Measurements from ENCODE around the gene MRPS24.
A peak's percentile ranks its signal among the peaks of the same experiment; 100 is the strongest.
"Not testable (repeated sequence)": the region's sequence is repeated elsewhere in the genome, so short reads cannot be mapped to it uniquely, and the experiment has no call there.

Gene MRPS24

GRCh38 chr7:43869006-43869866, at the start of gene MRPS24:
MRPS24 (minus strand) TSS chr7:43869517; CDS start chr7:43869495, 22 bp downstream.
- DNase-seq: peak; percentile 98

DNA sequence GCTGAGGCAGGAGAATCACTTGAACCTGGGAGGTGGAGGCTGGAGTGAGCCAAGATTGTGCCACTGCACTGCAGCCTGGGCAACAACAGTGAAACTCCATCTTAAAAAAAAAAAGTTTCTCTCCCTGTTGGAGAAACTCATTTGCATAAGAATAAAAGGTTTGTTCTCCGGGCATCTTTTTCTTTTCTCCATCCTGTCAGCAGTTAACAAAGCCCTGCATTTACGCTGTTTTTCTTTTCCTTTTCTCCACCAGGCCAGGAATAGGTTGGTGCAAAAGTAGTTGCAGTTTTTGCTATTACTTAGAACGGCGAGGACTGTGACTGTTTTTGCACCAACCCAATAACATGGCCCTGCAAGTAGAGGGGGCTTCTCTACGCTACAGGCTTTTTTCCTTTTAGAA, 46.6 kb upstream of the MRPS24 start:
- no peak for DNase-seq

- DNase-seq: no peak
These were observed 45.5 kb upstream of the MRPS24 start for GRCh38 chr7:43914795-43915194.

- peak; percentile 83 for DNase-seq
These were observed 37.2 kb upstream of the MRPS24 start, which contains the start of gene URGCP for GRCh38 chr7:43906331-43907010. URGCP (minus strand) TSS chr7:43906596; CDS start chr7:43906575, 21 bp downstream.

- peak; percentile 72 for DNase-seq
These were observed 36.6 kb upstream of the MRPS24 start for GRCh38 chr7:43905956-43906330.

- DNase-seq: no peak
These were observed 36.1 kb upstream of the MRPS24 start for GRCh38 chr7:43905209-43905946.

- no peak for DNase-seq
These were observed 35.4 kb upstream of the MRPS24 start for GRCh38 chr7:43904533-43905208.

DNA sequence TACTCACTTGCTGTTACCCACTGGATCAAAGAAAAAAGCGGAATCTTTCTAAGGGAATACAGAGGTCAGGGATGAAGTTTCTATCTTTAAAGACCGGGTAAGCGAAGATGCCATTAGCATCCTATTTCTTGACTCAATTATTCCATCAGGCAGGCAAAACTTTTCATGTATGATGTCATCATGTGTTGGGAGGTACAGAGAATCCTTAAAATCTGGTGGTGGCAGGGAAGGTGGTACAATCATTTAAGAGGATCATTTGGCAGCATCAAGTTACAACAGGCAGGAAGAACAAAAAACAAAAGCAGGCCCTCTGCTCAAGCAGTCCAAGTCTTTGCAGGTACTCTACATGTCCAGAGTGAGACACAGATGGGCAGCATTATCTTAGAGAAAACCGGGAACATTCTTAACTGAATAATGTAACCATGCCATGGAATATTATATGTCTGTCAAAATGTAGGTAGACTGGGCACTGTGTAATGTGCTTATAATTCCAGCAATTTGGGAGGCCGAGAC, 33.3 kb upstream of the MRPS24 start:
- no peak for DNase-seq

GRCh38 chr7:43898571-43898970, 29.3 kb upstream of the MRPS24 start:
- not testable (repeated sequence) for DNase-seq

DNA sequence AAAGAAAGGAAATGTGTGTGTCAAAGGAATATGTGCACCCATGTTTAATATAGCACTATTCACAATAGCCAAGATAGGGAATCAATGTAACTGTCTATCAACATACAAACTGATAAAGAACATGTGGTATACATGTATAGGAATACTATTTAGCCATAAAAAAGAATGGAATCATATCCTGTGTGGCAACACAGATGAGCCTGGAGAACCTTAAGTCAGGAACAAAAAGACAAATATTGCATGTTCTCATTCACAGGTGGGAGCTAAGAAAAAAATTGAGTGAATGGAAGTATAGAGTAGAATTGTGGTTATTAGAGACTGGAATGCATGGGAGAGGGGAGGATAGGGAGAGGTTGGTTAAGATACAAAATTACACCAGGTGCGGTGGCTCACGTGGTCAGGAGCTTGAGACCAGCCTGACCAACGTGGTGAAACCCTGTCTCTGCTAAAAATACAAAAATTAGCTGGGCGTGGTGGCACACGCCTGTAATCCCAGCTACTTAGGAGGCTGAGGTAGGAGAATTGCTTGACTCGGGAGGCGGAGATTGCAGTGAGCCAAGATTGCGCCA, 26.6 kb upstream of the MRPS24 start:
- DNase-seq: no peak

DNA sequence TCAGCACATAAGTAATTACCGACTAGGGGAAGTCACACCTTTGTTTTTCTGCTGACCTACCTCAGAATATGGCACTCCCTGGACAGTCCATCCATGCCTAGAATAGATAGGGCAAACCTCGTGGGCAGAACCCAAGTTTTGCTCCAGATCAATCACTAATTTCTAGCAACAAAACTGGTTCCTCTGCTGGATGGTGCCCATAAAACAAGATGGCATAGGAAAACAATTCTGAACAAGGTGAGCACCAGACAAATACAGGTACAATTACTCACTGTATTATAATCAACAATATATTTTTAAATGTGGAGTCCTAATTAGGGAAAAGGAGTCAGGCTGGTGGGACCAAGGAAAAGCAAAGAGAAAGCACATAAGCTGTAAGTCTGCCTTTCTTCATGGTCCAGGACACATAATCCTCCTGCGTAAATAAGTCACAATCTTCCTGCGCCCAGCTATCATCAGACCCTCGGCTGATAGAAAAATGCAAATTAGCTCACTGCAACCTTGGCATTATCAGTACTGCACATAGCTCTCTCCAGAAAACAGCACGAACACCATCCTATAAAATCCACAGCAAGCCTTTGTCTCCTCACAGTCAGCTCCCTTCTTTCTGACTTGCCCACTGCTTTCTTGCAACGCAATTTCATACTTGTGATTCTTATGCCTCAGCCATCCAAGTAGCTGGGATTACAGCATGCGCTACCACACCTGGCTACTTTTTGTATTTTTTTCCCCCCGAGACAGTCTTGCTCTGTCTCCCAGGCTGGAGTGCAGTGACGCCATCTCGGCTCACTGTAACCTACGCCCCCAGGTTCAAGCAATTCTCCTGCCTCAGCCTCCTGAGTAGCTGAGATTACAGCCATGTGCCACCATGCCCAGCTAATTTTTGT, 22.0 kb upstream of the MRPS24 start:
- DNase-seq: no peak

DNA sequence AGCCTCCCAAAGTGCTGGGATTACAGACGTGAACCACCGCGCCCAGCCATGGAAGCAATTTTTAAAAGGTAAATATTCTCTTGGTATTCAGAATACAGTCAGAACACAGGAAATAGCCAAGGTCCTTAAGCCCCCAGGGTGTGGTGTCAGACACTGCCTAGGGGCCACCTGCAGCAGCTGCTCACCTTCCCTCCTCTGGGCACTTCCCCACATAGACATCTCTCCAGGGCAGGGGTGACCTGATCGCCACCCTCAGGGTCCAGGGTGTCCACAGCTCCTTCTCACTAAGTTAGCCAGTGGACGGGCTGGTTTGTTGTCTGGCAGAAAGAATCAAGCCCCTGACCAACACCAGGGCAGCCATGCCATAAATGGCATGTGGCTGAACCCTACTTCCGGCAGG, 21.2 kb upstream of the MRPS24 start:
- DNase-seq: no peak

GRCh38 chr7:43888993-43889945, 20.0 kb upstream of the MRPS24 start:
- no peak for DNase-seq

DNA sequence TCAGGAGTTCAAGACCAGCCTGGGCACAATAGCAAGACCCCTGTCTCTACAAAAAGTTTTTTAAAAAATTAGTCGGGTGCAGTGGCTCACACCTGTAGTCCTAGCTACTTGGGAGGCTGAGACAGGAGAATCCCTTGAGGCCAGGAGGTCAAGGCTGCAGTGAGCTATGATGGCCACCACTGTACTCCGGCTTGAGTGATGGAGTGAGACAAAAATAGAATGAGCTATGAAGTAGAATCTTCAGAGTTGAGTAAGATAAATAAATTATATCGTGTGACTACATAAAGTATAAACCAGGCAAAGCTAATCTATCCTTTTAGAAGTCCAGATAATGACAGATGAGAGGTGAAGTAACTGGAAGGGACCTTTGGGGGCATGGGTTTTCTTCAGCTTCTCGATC, 15.3 kb upstream of the MRPS24 start:
- no peak for DNase-seq

DNA sequence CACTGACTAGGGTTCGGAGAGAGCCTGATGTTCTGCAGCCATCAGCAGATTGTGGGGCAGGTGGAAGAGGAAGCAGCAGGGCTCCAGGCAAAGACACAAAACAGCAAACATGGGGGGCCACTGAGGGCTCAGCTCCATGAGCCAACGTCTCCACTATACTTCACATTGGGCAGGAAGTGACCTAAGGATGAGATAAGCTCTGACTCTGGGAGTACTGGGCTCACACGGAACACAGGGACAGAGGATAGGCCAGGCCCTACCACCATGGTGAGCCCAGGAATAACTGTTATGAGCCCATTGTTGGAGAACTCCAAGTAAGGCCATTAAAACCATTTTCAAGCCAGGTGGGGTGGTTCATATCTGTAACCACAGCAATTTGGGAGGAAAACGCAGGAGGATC, 14.9 kb upstream of the MRPS24 start:
- DNase-seq: no peak

GRCh38 chr7:43880596-43880995, 11.3 kb upstream of the MRPS24 start:
- DNase-seq: no peak

DNA sequence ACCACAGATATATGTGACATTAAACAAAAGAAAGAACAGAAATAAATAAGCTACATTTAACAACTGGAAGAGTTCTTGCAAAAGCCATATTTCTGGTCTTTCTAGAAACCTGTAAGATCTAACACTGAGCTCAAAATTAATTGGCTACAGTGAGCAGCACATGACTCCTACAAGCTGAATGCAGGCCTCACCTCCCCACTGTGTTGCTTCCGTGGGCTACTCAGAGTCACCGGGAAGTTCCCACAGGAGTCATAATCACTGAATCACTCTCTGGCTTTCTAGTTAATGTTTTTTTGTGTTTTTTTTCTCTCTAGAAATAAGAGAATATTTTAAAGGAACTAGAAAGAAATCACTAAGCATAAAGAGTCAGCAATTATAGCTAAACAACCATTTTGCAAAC, 10.2 kb upstream of the MRPS24 start:
- no peak for DNase-seq

DNA sequence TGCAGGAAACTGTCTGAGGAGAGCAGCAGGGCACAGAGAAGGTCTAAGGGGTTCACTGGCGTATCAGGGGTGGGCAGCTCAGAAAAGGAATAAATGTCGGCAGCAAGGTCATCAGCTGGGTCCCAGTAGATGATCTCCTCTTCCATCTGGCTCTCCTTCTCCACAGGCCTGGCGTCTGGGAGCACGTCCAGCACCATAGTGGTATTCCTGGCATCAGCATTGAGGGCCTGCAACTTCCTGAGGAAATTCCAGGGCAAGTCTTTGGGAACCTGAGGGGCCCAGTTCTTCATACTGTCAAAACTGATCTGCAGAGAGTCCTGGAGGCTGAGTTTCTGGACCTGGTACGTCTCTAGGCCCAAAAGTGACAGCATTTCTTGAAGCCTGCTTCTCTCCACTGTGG, 9.6 kb upstream of the MRPS24 start:
- DNase-seq: no peak

DNA sequence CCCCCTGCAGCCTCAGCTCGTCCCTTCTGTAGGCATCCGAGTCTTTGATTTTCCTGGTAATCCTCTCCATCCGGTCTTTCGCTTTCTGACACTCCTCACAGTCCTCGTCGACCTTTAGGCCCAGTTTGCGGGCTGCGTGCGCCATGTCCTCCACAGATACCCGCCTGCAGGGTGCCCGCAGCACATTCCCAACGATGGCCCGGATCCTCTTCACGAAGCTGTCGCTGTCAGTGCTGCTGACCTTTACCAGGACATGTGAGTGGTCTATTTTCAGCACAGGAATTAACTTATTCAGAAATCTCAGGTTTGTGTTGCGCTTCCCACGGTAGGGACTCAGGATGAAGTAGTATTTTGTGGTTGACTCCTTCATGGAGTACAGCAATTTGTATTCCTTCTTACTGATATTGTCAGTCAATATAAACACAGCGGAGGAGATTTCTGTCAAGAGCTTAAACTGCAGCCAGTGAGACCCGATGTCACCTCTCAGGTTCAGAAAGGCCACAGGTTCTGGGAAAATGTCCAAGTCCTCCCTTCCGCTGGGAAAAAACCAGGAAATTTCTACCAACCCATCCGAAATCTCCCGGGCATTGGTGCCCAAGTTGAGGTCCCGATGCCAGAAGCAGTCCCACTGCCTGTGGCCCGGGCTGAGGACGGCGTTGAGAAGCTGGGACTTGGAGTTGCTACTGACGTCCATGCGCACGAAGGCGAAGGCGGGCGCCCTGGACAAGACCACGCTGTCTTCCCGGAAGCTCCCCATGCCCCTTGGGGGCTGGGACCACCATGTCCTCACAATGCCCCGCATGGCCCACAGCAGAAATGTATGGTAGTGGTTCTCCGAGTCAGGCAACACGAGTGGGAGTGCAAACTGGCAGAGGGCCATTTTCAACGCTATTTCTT, 8.9 kb upstream of the MRPS24 start:
- no peak for DNase-seq
